Neutrophil (primary cell): ENCODE measurements around the gene TRIAP1.
"Not testable (repeated sequence)": the region's sequence is repeated elsewhere in the genome, so short reads cannot be mapped to it uniquely, and the experiment has no call there.

Source experiments
- H3K27ac ChIP-seq: fragments of 200-600 bp; sonication (generic); 2 replicates; pipeline ENCODE4 v1.5.1; 2016; ENCODE audit warnings: mild to moderate bottlenecking, moderate library complexity
- H3K27me3 ChIP-seq: fragments of 200-600 bp; sonication (generic); 2 replicates; pipeline ENCODE4 v1.6.0; 2016; ENCODE audit warnings: mild to moderate bottlenecking
- H3K36me3 ChIP-seq: fragments of 200-600 bp; sonication (generic); 2 replicates; pipeline ENCODE4 v1.5.1; 2017
- H3K4me1 ChIP-seq, 2 experiments: fragments of 200-600 bp in 1 of 2; sonication (generic) in 1 of 2; 1 replicate in 1 of 2; 2 replicates in 1 of 2; pipeline versions ENCODE4 v1.5.1 to v1.6.1; 2013 to 2016; ENCODE audit warnings: low read depth in 1 of 2, low read length in 1 of 2, mild to moderate bottlenecking in 1 of 2, moderate library complexity in 1 of 2; ENCODE audit not compliant: control insufficient read depth in 1 of 2, insufficient read depth in 1 of 2
- H3K4me3 ChIP-seq, 2 experiments: fragments of 200-600 bp in 1 of 2; sonication (generic) in 1 of 2; 1 replicate in 1 of 2; 2 replicates in 1 of 2; pipeline ENCODE4 v1.5.1; 2013 to 2016; ENCODE audit warnings: low read depth in 1 of 2, low read length in 1 of 2, mild to moderate bottlenecking in 1 of 2, moderate library complexity in 1 of 2
- H3K9me3 ChIP-seq: fragments of 200-600 bp; sonication (generic); 2 replicates; pipeline ENCODE4 v1.5.1; 2016
- TF ChIP-seq, protein P1 (sequence below): fragments of 200-600 bp; sonication (generic); IDR thresholded peaks from 2 replicates; pipeline ENCODE4 v1.5.1; 2016; ENCODE audit warnings: antibody characterized with exemption

The TRIAP1 gene

GRCh38 chr12:120488057-120488640, 42.0 kb upstream of the TRIAP1 start:
- no peak overlapping the region for H3K27ac ChIP-seq

DNA sequence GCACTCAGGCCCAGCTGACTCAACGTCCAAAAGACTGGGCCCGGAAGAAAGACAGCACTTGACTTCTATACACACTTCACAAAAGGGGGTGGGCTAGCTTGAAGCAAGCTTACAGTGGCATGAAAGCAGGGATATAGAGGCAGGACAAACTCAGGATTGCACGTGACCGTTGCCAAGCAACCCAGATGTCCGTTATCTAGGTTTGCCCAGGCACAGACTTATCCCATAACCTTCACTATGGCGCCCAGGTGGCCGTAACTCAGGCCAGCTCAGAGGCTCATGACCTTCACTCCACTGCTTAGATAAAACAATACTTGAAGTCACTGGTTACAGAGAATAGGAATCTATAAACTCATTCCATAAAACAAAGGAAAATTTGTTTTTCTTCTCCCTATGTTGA, 41.4 kb upstream of the TRIAP1 start:
- H3K36me3 ChIP-seq, H3K9me3 ChIP-seq, H3K4me1 ChIP-seq, H3K27ac ChIP-seq, H3K27me3 ChIP-seq, H3K4me3 ChIP-seq: not testable (repeated sequence)

More at GRCh38 chr12:120488057-120488640, 42.0 kb upstream of the TRIAP1 start:
- H3K9me3 ChIP-seq: no peaks in the 10 kb centered on the region
- H3K36me3 ChIP-seq: no peaks in the 10 kb centered on the region
- no peaks in the 10 kb centered on the region for H3K27me3 ChIP-seq
- TF ChIP-seq, protein P1, sequence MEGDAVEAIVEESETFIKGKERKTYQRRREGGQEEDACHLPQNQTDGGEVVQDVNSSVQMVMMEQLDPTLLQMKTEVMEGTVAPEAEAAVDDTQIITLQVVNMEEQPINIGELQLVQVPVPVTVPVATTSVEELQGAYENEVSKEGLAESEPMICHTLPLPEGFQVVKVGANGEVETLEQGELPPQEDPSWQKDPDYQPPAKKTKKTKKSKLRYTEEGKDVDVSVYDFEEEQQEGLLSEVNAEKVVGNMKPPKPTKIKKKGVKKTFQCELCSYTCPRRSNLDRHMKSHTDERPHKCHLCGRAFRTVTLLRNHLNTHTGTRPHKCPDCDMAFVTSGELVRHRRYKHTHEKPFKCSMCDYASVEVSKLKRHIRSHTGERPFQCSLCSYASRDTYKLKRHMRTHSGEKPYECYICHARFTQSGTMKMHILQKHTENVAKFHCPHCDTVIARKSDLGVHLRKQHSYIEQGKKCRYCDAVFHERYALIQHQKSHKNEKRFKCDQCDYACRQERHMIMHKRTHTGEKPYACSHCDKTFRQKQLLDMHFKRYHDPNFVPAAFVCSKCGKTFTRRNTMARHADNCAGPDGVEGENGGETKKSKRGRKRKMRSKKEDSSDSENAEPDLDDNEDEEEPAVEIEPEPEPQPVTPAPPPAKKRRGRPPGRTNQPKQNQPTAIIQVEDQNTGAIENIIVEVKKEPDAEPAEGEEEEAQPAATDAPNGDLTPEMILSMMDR: no peak
- no peaks in the 10 kb centered on the region for H3K4me1 ChIP-seq
- no peak overlapping the region for H3K4me3 ChIP-seq

DNA sequence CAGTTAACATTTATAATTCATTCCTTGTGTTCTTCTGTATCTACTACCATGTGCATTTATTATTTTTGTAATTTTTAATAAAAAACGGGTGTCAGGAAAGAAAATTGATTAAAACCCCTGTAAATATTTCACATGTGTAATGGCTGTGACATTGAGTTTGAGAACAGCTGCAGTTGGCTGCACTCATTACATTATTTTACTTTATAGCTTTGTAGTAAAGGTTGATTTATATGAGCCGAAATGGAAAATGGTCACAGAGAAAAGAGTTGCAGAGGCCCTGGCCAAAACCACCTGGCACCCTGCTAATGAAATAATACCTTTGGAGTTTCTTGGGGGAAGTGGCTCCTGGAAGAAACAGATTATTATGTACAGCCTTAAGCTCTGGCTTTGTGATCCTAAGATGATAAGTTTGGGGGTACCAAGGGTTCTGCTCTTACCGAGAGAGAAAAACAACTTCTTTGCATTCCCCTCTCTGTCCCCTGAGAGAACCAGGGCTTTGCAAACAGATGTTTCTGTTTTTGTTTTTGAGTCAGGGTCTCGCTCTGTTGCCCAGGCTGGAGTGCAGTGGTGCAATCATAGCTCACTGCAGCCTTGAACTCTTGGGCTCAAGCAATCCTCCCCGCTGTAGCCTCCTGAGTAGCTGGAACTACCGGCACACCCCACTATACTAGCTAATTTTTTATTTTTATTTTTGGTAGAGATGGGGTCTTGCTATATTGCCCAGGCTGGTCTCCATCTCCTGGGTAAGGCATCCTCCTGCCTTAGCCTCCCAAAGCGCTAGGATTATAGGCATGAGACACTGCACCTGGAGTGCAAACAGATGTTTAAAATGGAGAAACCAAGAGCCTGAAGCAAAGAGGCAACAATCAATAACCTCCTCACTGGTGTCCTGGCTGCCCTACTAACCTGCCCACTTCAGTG, 40.0 kb upstream of the TRIAP1 start:
- H3K4me3 ChIP-seq: no peak overlapping the region
- H3K4me1 ChIP-seq: no peaks in the 10 kb centered on the region
- H3K36me3 ChIP-seq: no peaks in the 10 kb centered on the region
- no peaks in the 10 kb centered on the region for H3K9me3 ChIP-seq
- TF ChIP-seq, protein P1: no peak
- H3K27ac ChIP-seq: no peak overlapping the region
- no peaks in the 10 kb centered on the region for H3K27me3 ChIP-seq

DNA sequence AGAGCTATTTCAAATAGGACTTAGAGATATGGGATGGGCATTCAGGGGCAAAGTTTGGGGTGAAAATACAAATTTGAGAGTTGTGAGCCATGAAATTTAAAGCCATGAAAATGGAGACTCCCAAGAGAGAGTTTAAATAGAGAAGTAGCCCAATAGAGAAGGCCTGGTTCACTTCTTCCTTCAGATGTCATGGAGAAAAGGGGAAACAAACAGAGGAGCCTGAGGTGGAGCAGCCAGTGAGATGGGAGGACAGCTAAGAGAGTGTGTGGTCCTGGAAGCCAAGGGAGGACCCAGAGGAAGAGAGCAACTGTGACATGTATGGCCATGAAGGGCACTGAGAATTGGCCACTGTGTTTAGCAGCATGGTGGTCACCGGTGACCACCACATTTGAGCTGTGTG, 37.4 kb upstream of the TRIAP1 start:
- TF ChIP-seq, protein P1: no peak
- no peaks in the 10 kb centered on the region for H3K4me1 ChIP-seq
- H3K27me3 ChIP-seq: no peaks in the 10 kb centered on the region
- H3K4me3 ChIP-seq: no peak overlapping the region
- no peaks in the 10 kb centered on the region for H3K36me3 ChIP-seq
- no peaks in the 10 kb centered on the region for H3K9me3 ChIP-seq
- no peak overlapping the region for H3K27ac ChIP-seq

GRCh38 chr12:120481022-120481767, 35.0 kb upstream of the TRIAP1 start:
- Histone ChIP-seq H3K27me3 (no peaks in the 10 kb centered on the region), H3K36me3 (no peaks in the 10 kb centered on the region), H3K27ac (no peak overlapping the region), H3K4me3 (no peak overlapping the region), H3K9me3 (no peaks in the 10 kb centered on the region), H3K4me1 (no peaks in the 10 kb centered on the region)
- TF ChIP-seq, protein P1: no peak
